AG04450 (cell line): Measurements from ENCODE around the gene TTLL7. TPM values are rescaled to one million over a fixed set of nuclear protein-coding genes. Genes with fewer than 3 reads are reported as not detected.

Experiments used
- CTCF ChIA-PET: fragments of 300-600, 350-600 bp; formaldehyde crosslinking; extraction: SDS; loops from one replicate; lab custom pipeline; 2022; ENCODE audit warnings: antibody characterized with exemption, inconsistent platforms; lab: Charles Lee
- POLR2A ChIA-PET: fragments of 350-600 bp; formaldehyde crosslinking; extraction: SDS; loops from one replicate; lab custom pipeline; 2021; ENCODE audit warnings: antibody characterized with exemption, inconsistent platforms; lab: Yijun Ruan, JAX
- DNase-seq: peaks from one replicate; pipeline ENCODE4 v3.0.0-alpha.2; 2011; ENCODE audit warnings: low read depth, low spot score
- H3K27ac ChIP-seq: one replicate; pipeline ENCODE4 v1.5.1; 2012; ENCODE audit warnings: low read depth, low read length, control low read depth
- H3K27me3 ChIP-seq: one replicate; pipeline ENCODE4 v1.6.0; 2012; ENCODE audit warnings: low read length; ENCODE audit not compliant: control insufficient read depth, insufficient read depth
- H3K4me3 ChIP-seq: 2 replicates; pipeline ENCODE4 v1.5.1; 2011; ENCODE audit warnings: mild to moderate bottlenecking, low read depth, low read length, control low read depth
- H3K9me3 ChIP-seq: 2 replicates; pipeline ENCODE4 v1.5.1; 2012; ENCODE audit warnings: low read length; ENCODE audit not compliant: control insufficient read depth, insufficient read depth
- CTCF ChIP-seq: IDR thresholded peaks from 2 replicates; pipeline ENCODE4 v1.5.1; 2011; ENCODE audit warnings: low read depth, low read length, control low read depth, inconsistent platforms
- polyA plus RNA-seq: library from polyadenylated mRNA; depleted of rRNA; stranded (reverse); fragments of >200 nt; gene quantifications from 2 replicates; pipeline ENCODE4 v1.2.3, GENCODE V29; 2011

The TTLL7 gene
- polyA plus RNA-seq, 1 experiment: 17.9 TPM

GRCh38 chr1:83834621-83835264, 164.2 kb downstream of the TTLL7 start:
- CTCF ChIA-PET: no interaction called here
- no peaks in the 10 kb centered on the region for H3K27me3 ChIP-seq

GRCh38 chr1:83832194-83832593, 166.7 kb downstream of the TTLL7 start:
- no peak for DNase-seq
- H3K4me3 ChIP-seq: no peak overlapping the region
- CTCF ChIA-PET: no interaction called here
- no peaks in the 10 kb centered on the region for H3K9me3 ChIP-seq
- POLR2A ChIA-PET: no interaction called here
- H3K27ac ChIP-seq: no peak overlapping the region
- no peak for TF ChIP-seq CTCF
- no peaks in the 10 kb centered on the region for H3K27me3 ChIP-seq

More at GRCh38 chr1:83834621-83835264, 164.2 kb downstream of the TTLL7 start:
- Histone ChIP-seq H3K4me3 (no peak overlapping the region), H3K9me3 (no peaks in the 10 kb centered on the region), H3K27ac (no peak overlapping the region)
- POLR2A ChIA-PET: no interaction called here
- no peak for TF ChIP-seq CTCF
- DNase-seq: no peak

- Histone ChIP-seq H3K9me3 (no peaks in the 10 kb centered on the region), H3K27me3 (no peaks in the 10 kb centered on the region), H3K4me3 (no peak overlapping the region), H3K27ac (no peak overlapping the region)
- CTCF ChIA-PET: interaction anchor here (0.8 kb wide), 1 partner anchor 31 kb away, joined by 3 read pairs; no protein-coding TSS in a partner anchor
- no peak for DNase-seq
- TF ChIP-seq CTCF: no peak
- POLR2A ChIA-PET: no interaction called here
Measured at GRCh38 chr1:83829106-83829505, 169.8 kb downstream of the TTLL7 start.

GRCh38 chr1:83828456-83828855, 170.5 kb downstream of the TTLL7 start:
- no peak overlapping the region for H3K4me3 ChIP-seq
- H3K9me3 ChIP-seq: no peaks in the 10 kb centered on the region
- CTCF ChIA-PET: interaction anchor here (0.8 kb wide), 1 partner anchor 31 kb away, joined by 3 read pairs; no protein-coding TSS in a partner anchor
- TF ChIP-seq CTCF: no peak
- H3K27me3 ChIP-seq: no peaks in the 10 kb centered on the region
- H3K27ac ChIP-seq: no peak overlapping the region
- no peak for DNase-seq
- POLR2A ChIA-PET: no interaction called here

- no peaks in the 10 kb centered on the region for H3K9me3 ChIP-seq
- TF ChIP-seq CTCF: no peak
- no peaks in the 10 kb centered on the region for H3K27me3 ChIP-seq
- DNase-seq: no peak
- ChIA-PET POLR2A (no interaction called here), CTCF (no interaction called here)
- H3K27ac ChIP-seq: no peak overlapping the region
- H3K4me3 ChIP-seq: no peak overlapping the region
Measured at GRCh38 chr1:83827741-83828140, 171.2 kb downstream of the TTLL7 start.
